NT2/D1 (cell line): ENCODE data around the gene MYLK.

Experiments used
- SUZ12 ChIP-seq: IDR thresholded peaks from 2 replicates; pipeline ENCODE4 v1.6.1; 2011; ENCODE audit not compliant: insufficient read length, insufficient read depth; ENCODE audit errors: extremely low read depth
- ZNF274 ChIP-seq: IDR thresholded peaks from 2 replicates; pipeline ENCODE4 v1.6.1; 2011; ENCODE audit warnings: mild to moderate bottlenecking, low read depth, low read length

DNA sequence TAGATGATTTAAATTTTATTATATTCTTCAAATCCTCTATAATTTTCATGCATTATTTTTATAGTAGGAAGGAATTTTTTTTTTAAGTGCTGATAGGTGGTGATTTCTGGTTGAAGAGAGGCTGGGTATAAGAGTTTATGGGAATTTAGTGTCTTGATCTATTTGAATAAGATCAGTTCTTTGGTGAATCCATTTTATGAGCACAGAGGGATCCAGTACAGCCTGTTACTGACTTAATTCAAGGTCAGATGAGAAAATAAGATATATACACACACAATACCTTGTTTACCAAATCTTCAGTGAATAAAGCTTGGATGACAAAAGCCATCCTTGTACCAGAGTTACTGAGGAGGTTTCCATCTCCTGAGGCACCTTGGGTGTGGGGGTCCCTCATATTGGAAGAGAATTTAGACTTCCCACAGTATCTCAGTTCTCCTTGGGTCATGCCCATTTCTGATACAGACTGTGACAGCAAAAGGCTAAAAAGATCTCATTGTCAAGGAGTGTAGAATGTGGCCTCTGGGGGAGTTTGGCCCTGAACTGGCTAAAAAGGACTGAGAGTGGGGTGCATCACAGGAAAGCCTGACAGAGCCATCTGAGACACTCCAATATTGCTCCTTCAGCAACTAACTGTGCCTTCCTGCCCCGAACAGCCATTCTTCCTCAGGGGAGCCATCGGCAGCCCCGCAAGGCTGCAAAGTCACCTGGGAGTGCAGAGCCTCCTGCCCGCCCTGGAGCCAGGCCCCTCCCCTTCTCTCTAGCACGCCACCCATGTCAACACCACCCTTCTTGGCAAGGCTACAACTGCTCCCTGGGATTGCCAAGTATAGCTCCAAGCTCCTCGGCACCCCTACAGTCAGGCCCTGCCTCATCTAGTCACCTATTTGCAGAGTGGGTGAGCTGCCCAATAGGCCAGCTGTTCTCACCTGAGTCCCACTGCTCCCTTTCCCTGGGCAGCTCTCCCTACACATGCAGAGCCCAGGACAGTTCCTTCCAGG, 256.2 kb downstream of the MYLK start:
- TF ChIP-seq ZNF274 (no peak), SUZ12 (no peak)
